ENCODE measurements around the gene ATXN10. TPM values are rescaled to one million over a fixed set of nuclear protein-coding genes. Genes with fewer than 3 reads are reported as not detected.
A peak's percentile ranks its signal among the peaks of the same experiment; 100 is the strongest.

The ATXN10 gene
- total RNA-seq, 5 donors from 2014 or later (not counting 1 experiment from before 2014, with no cell fraction given) = 58.9 to 85.0 (median 69.6) TPM

DNA sequence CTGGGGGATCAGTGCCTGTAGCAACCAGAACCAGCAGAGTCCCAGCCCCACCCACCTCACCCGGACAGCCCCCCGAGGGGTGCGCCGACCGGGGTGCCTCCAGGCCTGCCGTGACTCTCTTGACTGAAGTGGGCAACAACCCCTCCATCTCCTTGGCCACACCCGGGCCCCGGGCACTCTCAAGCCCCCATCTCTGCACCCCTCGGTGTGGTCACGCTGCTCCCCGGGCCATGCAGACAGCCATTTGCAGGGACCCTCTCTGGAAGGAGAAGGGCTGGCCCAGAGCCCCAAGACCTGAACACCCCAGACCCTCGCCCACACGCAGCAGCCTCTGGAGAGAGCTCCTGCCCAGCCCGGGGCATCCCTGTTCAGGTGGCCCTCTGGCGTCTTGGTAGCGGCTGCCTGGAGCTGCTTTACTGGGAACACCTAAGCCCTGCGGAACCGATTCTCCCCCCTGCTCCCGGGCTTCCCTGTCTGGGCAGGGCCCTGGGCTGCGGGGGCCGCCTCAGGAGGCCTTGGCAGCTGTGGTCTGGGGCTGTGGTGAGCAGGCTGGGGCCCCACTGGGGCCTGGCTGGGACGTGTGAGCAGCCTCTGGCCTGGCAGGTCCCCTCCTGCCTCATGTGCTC, 220.5 kb downstream of the ATXN10 start:
- Mint-ChIP-seq H3K9me3 (no peaks in the 10 kb centered on the region), H3K36me3 (no peaks in the 10 kb centered on the region), H3K4me3 (no peak overlapping the region), H3K27ac (no peak overlapping the region), H3K27me3 (peaks cover 8 to 29% of the 10 kb centered on the region in 2 donors), H3K4me1 (no peaks in the 10 kb centered on the region)
- ChIA-PET CTCF (interaction anchor here in 1 of 2 donors (0.6 kb wide), 1 partner anchor 28 kb away, joined by 3 read pairs; no protein-coding TSS in a partner anchor), POLR2A (no interaction called here)
- no peaks in the 10 kb centered on the region for H3K9me3 ChIP-seq
- DNase-seq (no peak), ATAC-seq (replicated peaks in 1 of 4) (no peak)
- H3K36me3 ChIP-seq (ENCODE audit: control insufficient read depth in 2 of 2, extremely low read depth in 1 of 2, insufficient read depth in 1 of 2, low read length in 1 of 2) = no peaks in the 10 kb centered on the region
- 49% methylated on average over 18 of the region's 22 CpGs for WGBS (ENCODE audit: insufficient coverage)
- H3K27ac ChIP-seq (ENCODE audit: low read length) = no peak overlapping the region
- no peaks in the 10 kb centered on the region for H3K4me1 ChIP-seq (ENCODE audit: control insufficient read depth in 1 of 2, extremely low read depth in 1 of 2, insufficient read depth in 2 of 2, low read length in 2 of 2)
- H3K27me3 ChIP-seq (replicated peaks in 1 of 2; ENCODE audit: control insufficient read depth in 2 of 2, extremely low read depth in 1 of 2, insufficient read depth in 2 of 2, low read length in 1 of 2) = peaks cover 0 to 68% of the 10 kb centered on the region in 2 experiments
- H3K4me3 ChIP-seq (ENCODE audit: control insufficient read depth in 1 of 2, extremely low read depth in 1 of 2, low read length in 1 of 2) = no peak overlapping the region

- 72% methylated on average over 15 of the region's 16 CpGs for WGBS (ENCODE audit: insufficient coverage)
- no peaks in the 10 kb centered on the region for H3K4me1 Mint-ChIP-seq
- CTCF ChIA-PET = interaction anchor here in 1 of 2 donors (0.6 kb wide), 1 partner anchor 29 kb away, joined by 3 read pairs; no protein-coding TSS in a partner anchor
These were observed 221.2 kb downstream of the ATXN10 start for GRCh38 chr22:45892681-45893461.

DNA sequence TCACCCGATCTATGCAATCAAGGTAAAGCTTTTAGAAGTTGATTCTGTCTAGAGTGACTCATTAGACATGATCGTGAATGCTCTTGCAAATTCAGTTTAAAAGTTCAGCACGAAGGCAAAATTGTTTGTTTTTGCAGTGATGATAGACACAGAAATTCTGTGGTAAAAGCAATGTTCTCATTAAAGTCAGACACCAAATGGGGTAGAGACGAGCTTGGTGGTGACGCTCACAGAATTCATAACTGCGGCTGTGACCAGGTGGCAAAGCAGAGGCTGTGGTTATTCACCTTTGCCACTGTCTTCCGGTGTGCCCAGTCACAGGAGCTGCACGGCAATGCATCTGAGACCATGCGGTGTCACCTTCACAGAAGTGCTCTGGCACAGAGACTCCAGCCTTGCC, 221.9 kb downstream of the ATXN10 start:
- Mint-ChIP-seq H3K27me3 (peaks cover 13 to 31% of the 10 kb centered on the region in 2 donors), H3K4me1 (no peaks in the 10 kb centered on the region), H3K4me3 (no peak overlapping the region), H3K9me3 (no peaks in the 10 kb centered on the region), H3K27ac (no peak overlapping the region), H3K36me3 (no peaks in the 10 kb centered on the region)
- Histone ChIP-seq H3K27ac (ENCODE audit: low read length) (no peak overlapping the region), H3K36me3 (ENCODE audit: control insufficient read depth in 2 of 2, extremely low read depth in 1 of 2, insufficient read depth in 1 of 2, low read length in 1 of 2) (no peaks in the 10 kb centered on the region), H3K4me3 (ENCODE audit: control insufficient read depth in 1 of 2, extremely low read depth in 1 of 2, low read length in 1 of 2) (no peak overlapping the region), H3K27me3 (replicated peaks in 1 of 2; ENCODE audit: control insufficient read depth in 2 of 2, extremely low read depth in 1 of 2, insufficient read depth in 2 of 2, low read length in 1 of 2) (peaks cover 0 to 65% of the 10 kb centered on the region in 2 experiments), H3K9me3 (no peaks in the 10 kb centered on the region), H3K4me1 (ENCODE audit: control insufficient read depth in 1 of 2, extremely low read depth in 1 of 2, insufficient read depth in 2 of 2, low read length in 2 of 2) (no peaks in the 10 kb centered on the region)
- 79% methylated on average over 9 of the region's 9 CpGs for WGBS (ENCODE audit: insufficient coverage)
- ATAC-seq (replicated peaks in 1 of 4) = peak in 1 of 4 experiments; percentile 53
- CTCF ChIA-PET = interaction anchor here in 1 of 2 donors (0.7 kb wide), 1 partner anchor 29 kb away, joined by 3 read pairs; no protein-coding TSS in a partner anchor
- peak in 1 of 35 experiments; percentile 29 for DNase-seq
- POLR2A ChIA-PET = no interaction called here

More at GRCh38 chr22:45892681-45893461, 221.2 kb downstream of the ATXN10 start:
- Histone ChIP-seq H3K27ac (ENCODE audit: low read length) (no peak overlapping the region), H3K27me3 (replicated peaks in 1 of 2; ENCODE audit: control insufficient read depth in 2 of 2, extremely low read depth in 1 of 2, insufficient read depth in 2 of 2, low read length in 1 of 2) (peaks cover 0 to 68% of the 10 kb centered on the region in 2 experiments), H3K4me1 (ENCODE audit: control insufficient read depth in 1 of 2, extremely low read depth in 1 of 2, insufficient read depth in 2 of 2, low read length in 2 of 2) (no peaks in the 10 kb centered on the region), H3K9me3 (no peaks in the 10 kb centered on the region), H3K36me3 (ENCODE audit: control insufficient read depth in 2 of 2, extremely low read depth in 1 of 2, insufficient read depth in 1 of 2, low read length in 1 of 2) (no peaks in the 10 kb centered on the region), H3K4me3 (ENCODE audit: control insufficient read depth in 1 of 2, extremely low read depth in 1 of 2, low read length in 1 of 2) (no peak overlapping the region)
- H3K27me3 Mint-ChIP-seq = peaks cover 13 to 35% of the 10 kb centered on the region in 2 donors
- H3K27ac Mint-ChIP-seq = no peak overlapping the region
- no peak for DNase-seq
- no peaks in the 10 kb centered on the region for H3K9me3 Mint-ChIP-seq
- no peaks in the 10 kb centered on the region for H3K36me3 Mint-ChIP-seq
- POLR2A ChIA-PET = no interaction called here
- ATAC-seq (replicated peaks in 1 of 4) = no peak
- H3K4me3 Mint-ChIP-seq = no peak overlapping the region

Other genes with a start within 250 kb of the ATXN10 start
- 1 to 10 TPM in 2 of 5 donors, under 1 TPM in 1, not detected in 2; 0.96 to 1.5 (median 1.0) TPM for gene FBLN1, start 169.0 kb upstream of the ATXN10 start, total RNA-seq